HG03139 (cell line): ENCODE data around the gene IFIT1B.
A peak's percentile ranks its signal among the peaks of the same experiment; 100 is the strongest.
"Not testable (repeated sequence)": the region's sequence is repeated elsewhere in the genome, so short reads cannot be mapped to it uniquely, and the experiment has no call there.

Experiments used
- ATAC-seq: cut with Tn5 transposase; IDR thresholded peaks from one replicate; pipeline ENCODE4 v1.9.1; 2021; ENCODE audit not compliant: unreplicated experiment

IFIT1B gene

GRCh38 chr10:89373916-89374711 is 3.7 kb upstream of the IFIT1B start:
- ATAC-seq = no peak

DNA sequence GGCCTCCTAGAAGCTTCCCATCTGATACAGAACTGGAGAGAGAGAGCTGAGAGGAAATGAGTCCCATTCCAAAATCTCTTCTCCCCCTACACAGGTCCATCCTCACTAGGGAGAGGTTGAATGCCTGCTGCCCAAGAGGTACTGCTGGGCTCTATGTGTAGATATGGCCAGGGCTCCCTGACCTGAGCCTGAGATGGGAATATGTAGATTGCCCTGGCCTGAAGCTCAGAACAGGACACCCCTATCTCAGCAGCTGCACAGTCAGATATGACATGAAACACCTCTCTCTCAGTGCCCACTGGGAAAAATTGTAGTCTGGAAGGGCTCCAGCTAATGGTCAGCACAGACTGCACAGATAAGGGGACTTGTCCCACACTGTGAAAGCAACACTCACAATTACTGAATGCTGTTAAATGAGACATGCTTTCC is 3.1 kb upstream of the IFIT1B start:
- ATAC-seq = no peak

GRCh38 chr10:89379103-89379502 is 1.2 kb downstream of the IFIT1B start:
- ATAC-seq = no peak

GRCh38 chr10:89382757-89383156 is 4.9 kb downstream of the IFIT1B start:
- no peak for ATAC-seq

GRCh38 chr10:89384474-89385340 is 6.9 kb downstream of the IFIT1B start:
- ATAC-seq = no peak

- no peak for ATAC-seq
These were observed 10.9 kb downstream of the IFIT1B start for GRCh38 chr10:89388806-89389205.

DNA sequence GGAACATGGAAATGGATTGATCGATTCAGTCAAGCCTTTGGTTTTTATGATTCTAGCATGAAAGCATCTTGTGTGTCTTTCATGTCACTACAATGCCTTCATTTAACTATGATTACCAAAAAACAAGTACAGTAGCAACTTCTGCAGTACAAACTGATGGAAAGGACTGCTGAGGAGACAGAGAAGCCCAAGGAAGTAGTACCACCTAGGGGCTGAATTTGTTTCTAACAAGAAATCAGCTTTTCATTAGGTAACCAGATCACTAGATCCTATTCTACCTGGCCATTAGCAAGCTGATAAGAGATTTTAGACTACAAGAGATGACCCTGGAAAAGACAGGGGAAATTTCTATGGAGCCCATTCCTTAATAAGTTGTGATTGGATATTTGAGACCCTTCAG is 11.4 kb downstream of the IFIT1B start:
- no peak for ATAC-seq

GRCh38 chr10:89390476-89391225 is 12.8 kb downstream of the IFIT1B start:
- no peak for ATAC-seq

- not testable (repeated sequence) for ATAC-seq
These were observed 13.3 kb downstream of the IFIT1B start for GRCh38 chr10:89391226-89391576.

DNA sequence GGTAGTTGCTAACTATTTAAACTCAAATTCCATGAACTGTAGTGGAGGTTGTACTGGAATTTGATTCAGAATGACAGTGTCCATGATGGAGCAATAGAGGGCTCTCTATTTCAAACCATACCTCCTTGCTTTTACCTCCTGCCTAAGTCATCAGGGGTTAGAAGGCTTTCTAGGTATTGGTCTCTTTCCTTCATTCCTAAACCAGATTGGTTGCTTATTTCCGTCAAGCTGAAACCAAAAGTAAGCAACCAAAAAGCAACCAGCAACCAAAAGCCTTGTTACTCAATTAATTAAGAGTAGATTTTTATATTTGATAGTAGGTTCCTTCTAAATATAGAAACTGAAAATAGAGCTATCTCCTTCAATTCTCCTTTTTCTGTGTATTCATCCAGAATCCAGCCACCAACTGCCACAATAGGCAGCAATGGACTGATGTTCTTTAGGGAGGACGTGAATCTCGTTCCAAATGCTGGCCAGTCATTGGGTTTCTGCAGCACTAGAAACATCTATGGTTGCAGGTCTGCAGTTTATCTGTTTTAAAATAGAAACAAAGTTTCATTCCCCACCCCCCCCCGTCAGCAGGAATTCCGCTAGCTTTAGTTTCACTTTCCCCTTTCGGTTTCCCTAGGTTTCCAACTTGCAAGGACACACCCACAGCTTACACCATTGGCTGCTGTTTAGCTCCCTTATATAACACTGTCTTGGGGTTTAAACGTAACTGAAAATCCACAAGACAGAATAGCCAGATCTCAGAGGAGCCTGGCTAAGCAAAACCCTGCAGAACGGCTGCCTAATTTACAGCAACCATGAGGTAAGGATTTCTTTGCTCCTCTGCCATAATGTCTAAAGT is 14.3 kb downstream of the IFIT1B start, which contains the start of gene IFIT1:
Gene IFIT1, plus strand, starts transcription at position 717 of the 850 bp plus-strand sequence. Its CDS starts 90 bp downstream, at position 807.
- peak; percentile 83 for ATAC-seq

DNA sequence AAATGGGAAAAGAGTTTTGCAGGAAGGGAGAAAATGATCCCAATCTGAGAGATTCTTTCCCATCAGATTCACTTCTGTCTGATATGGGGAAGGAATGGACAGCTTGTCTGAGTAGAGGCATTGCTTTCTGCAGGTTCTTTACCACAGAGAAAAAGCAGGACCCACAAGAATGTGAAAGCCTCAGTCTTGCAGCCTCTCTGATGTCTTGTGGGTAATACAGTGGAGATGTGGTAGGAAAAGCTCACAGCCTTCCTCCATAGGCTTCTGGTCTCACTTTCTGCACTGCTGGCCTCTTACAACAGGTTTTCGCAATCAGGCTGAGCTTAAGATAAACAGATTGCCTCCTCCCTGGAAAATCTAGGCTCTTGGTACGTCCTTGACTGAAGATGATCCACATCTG is 15.1 kb downstream of the IFIT1B start:
- no peak for ATAC-seq

DNA sequence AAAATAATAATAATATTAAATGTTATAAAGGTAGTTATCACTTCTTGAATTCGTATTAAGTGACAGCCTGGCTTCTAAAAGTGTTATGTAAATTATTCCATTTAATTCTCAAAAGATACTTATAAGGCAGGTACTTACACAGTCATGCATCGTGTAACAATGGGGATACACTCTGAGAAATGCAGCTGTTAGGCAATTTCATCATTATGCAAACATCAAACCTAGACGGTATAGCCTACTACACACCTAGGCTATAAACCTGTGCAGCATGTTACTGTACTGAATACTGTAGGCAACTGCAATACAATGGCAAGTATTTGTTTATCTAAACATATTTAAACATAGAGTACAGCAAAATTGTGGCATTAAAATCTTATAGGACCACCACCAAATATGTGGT is 16.0 kb downstream of the IFIT1B start:
- ATAC-seq = no peak

DNA sequence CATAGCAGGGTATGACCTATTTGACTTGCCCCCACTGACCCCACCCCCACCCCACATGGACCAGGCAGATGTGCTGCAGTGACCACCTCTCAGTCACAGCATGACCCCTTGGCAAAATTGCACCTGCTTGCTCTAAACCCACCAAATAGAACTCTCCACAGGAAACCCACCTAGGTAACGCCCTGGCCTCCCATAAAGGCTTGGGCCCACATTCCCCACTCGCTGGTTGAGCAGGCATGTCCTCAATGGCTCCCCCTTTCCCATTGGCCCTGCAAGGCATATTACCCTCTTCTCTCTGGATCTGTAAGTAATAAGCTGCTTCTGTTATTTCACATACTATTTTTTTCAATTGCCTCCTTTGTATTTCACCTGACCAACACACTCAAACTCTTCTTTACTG is 17.3 kb downstream of the IFIT1B start:
- ATAC-seq = no peak

- no peak for ATAC-seq
These were observed 20.3 kb downstream of the IFIT1B start for GRCh38 chr10:89398003-89398749.

DNA sequence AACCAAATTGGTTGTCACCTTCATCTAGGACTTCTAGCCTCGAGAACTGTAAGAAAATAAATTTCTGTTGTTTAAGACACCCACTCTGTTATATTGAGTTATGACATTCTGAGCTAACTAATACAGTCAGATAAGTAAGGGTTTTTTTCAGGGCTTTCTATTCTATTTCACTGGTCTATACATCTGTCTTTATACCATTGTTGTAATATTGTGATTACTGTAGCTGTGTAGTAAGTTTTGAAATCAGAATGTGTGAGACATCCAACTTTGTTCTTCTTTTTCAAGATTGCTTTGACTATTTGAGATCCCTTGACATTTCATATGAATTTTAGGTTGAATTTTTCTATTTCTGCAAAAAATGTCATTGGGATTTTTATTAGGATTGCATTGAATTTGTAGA is 22.1 kb downstream of the IFIT1B start:
- no peak for ATAC-seq

GRCh38 chr10:89403043-89403442 is 25.2 kb downstream of the IFIT1B start:
- ATAC-seq = no peak

GRCh38 chr10:89404104-89405047 is 26.5 kb downstream of the IFIT1B start:
- ATAC-seq = no peak

DNA sequence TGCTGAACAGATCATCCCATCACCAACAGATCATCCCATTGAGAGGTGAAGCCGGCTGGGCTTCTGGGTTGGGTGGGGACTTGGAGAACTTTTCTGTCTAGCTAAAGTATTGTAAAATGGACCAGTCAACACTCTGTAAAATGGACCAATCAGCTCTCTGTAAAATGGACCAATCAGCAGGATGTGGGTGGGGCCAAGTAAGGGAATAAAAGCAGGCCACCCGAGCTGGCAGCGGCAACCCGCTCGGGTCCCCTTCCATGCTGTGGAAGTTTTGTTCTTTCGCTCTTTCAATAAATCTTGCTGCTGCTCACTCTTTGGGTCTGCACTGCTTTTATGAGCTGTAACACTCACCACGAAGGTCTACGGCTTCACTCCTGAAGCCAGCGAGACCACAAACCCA is 28.3 kb downstream of the IFIT1B start:
- not testable (repeated sequence) for ATAC-seq

- not testable (repeated sequence) for ATAC-seq
These were observed 29.9 kb downstream of the IFIT1B start for GRCh38 chr10:89407792-89408191.
